ENCODE results near the gene LIN7A. TPM values are rescaled to one million over a fixed set of nuclear protein-coding genes. Genes with fewer than 3 reads are reported as not detected.

LIN7A gene
- total and polyA plus RNA-seq, 2 of the 8 experiments (the other 6 are each of a cell fraction or from before 2014, with no cell fraction given): 5.8 to 22.0 TPM

DNA sequence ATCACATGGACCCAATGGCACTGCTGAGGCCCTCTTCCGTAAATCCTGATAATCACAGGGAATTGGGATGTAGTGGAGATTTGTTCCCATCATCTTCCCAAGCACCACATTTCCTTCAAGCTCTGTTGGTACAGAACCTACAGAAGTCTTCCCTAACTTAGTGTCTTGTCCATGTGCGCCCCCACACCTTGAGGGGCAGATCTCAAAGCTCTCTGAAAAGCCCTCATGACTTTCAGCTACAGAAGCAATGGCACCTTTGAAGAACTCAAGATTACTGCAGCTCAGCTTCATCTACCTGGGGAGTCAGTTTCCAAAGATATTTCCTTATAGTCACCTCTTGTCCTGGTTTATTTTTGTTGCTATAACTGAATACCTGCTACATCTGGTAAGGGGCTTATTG is 166.8 kb downstream of the LIN7A start:
- ChIA-PET POLR2A (ENCODE audit: partially characterized antibody) (no interaction called here), CTCF (ENCODE audit: partially characterized antibody) (interaction anchor here (1.2 kb wide), 1 partner anchor 60 kb away, joined by 3 read pairs; no protein-coding TSS in a partner anchor)
- Histone ChIP-seq H4K5ac (ENCODE audit: insufficient read length, low read depth, low read length) (no peak overlapping the region), H2AK5ac (ENCODE audit: low read depth, low read length) (no peak overlapping the region), H3K4me1 (replicated peaks in 1 of 4; ENCODE audit: control insufficient read depth in 3 of 4, insufficient read depth in 4 of 4, low read length in 3 of 4) (peaks cover 0 to 10% (median 4%) of the 10 kb centered on the region in 4 experiments; a peak in 3 of 7 replicates), H2BK15ac (ENCODE audit: low read length) (no peak overlapping the region), H2BK5ac (ENCODE audit: low read depth, low read length) (no peak overlapping the region), H4K91ac (replicated peaks; ENCODE audit: insufficient read length, low read length) (no peak overlapping the region), H3K9ac (replicated peaks in 1 of 4; ENCODE audit: extremely low read depth in 1 of 4, low read depth in 3 of 4, low read length in 3 of 4) (no peak overlapping the region), H3K4me2 (ENCODE audit: insufficient read depth in 1 of 2, low read depth in 2 of 2, low read length in 2 of 2) (no peak overlapping the region), H2BK20ac (ENCODE audit: low read length) (no peak overlapping the region), H3K79me2 (ENCODE audit: control insufficient read depth in 1 of 2, insufficient read depth in 2 of 2, low read length in 2 of 2) (no peaks in the 10 kb centered on the region), H4K8ac (ENCODE audit: extremely low read depth, insufficient read depth, low read length) (no peak overlapping the region), H3K23ac (ENCODE audit: insufficient read length) (no peak overlapping the region), H2AFZ (ENCODE audit: low read length) (no peak overlapping the region), H3K9me3 (ENCODE audit: insufficient read depth in 2 of 2, low read depth in 1 of 2, low read length in 1 of 2) (peaks cover 0 to 4% of the 10 kb centered on the region in 2 experiments; a peak in 1 of 4 replicates), H2BK12ac (ENCODE audit: low read depth, low read length) (no peak overlapping the region), H3K79me1 (ENCODE audit: low read depth, low read length) (no peaks in the 10 kb centered on the region), H3K36me3 (ENCODE audit: control insufficient read depth in 2 of 4, insufficient read depth in 4 of 4, low read length in 3 of 4) (peaks cover 0 to 6% (median 0%) of the 10 kb centered on the region in 4 experiments; a peak in 2 of 8 replicates), H3K27me3 (replicated peaks in 1 of 4; ENCODE audit: control insufficient read depth in 3 of 4, extremely low read depth in 1 of 4, insufficient read depth in 3 of 4, low read length in 3 of 4) (no peaks in the 10 kb centered on the region), H3K18ac (ENCODE audit: extremely low read depth, low read length) (no peak overlapping the region), H4K20me1 (replicated peaks in 1 of 2; ENCODE audit: control insufficient read depth in 1 of 2, insufficient read depth in 2 of 2, low read length in 2 of 2) (no peaks in the 10 kb centered on the region), H2BK120ac (replicated peaks; ENCODE audit: low read depth, low read length) (no peak overlapping the region), H3K23me2 (ENCODE audit: low read depth, low read length) (no peaks in the 10 kb centered on the region), H3K14ac (ENCODE audit: insufficient read length) (no peak overlapping the region), H3K4me3 (ENCODE audit: extremely low read depth in 1 of 4, insufficient read depth in 2 of 4, low read depth in 3 of 4, low read length in 4 of 4) (no peak overlapping the region), H3K56ac (replicated peaks; ENCODE audit: insufficient read length, low read depth, low read length) (no peak overlapping the region), H3K27ac (ENCODE audit: low read depth, low read length) (no peak overlapping the region), H3K4ac (replicated peaks; ENCODE audit: insufficient read length, low read depth, low read length) (no peak overlapping the region)
- DNase-seq (ENCODE audit: low read depth in 1 of 2, low spot score in 2 of 2): no peak
- TF ChIP-seq KDM1A (IDR thresholded peaks at IDR 0.05; ENCODE audit: borderline replicate concordance, low read length) (no peak), EZH2 (IDR thresholded peaks at IDR 0.05; ENCODE audit: low read depth, low read length, severe bottlenecking) (no peak), POLR2A (IDR thresholded peaks at IDR 0.05; ENCODE audit: control extremely low read depth in 1 of 2, low read depth in 2 of 2, low read length in 2 of 2) (no peak), JUND (IDR thresholded peaks at IDR 0.05; ENCODE audit: low read length) (no peak), TBP (IDR thresholded peaks at IDR 0.05; ENCODE audit: low read depth, low read length) (no peak), ZNF274 (IDR thresholded peaks at IDR 0.05; ENCODE audit: borderline replicate concordance, extremely low read depth, low read length) (no peak), EP300 (IDR thresholded peaks at IDR 0.05; ENCODE audit: borderline replicate concordance in 1 of 2, low read depth in 2 of 2, low read length in 2 of 2) (no peak), ASH2L (IDR thresholded peaks at IDR 0.05; ENCODE audit: low read length) (no peak), SP2 (IDR thresholded peaks at IDR 0.05; ENCODE audit: low read length) (no peak)
- TF ChIP-seq, protein P1, sequence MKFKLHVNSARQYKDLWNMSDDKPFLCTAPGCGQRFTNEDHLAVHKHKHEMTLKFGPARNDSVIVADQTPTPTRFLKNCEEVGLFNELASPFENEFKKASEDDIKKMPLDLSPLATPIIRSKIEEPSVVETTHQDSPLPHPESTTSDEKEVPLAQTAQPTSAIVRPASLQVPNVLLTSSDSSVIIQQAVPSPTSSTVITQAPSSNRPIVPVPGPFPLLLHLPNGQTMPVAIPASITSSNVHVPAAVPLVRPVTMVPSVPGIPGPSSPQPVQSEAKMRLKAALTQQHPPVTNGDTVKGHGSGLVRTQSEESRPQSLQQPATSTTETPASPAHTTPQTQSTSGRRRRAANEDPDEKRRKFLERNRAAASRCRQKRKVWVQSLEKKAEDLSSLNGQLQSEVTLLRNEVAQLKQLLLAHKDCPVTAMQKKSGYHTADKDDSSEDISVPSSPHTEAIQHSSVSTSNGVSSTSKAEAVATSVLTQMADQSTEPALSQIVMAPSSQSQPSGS (IDR thresholded peaks at IDR 0.05; ENCODE audit: low read length): no peak
- TF ChIP-seq, protein P2, sequence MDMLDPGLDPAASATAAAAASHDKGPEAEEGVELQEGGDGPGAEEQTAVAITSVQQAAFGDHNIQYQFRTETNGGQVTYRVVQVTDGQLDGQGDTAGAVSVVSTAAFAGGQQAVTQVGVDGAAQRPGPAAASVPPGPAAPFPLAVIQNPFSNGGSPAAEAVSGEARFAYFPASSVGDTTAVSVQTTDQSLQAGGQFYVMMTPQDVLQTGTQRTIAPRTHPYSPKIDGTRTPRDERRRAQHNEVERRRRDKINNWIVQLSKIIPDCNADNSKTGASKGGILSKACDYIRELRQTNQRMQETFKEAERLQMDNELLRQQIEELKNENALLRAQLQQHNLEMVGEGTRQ (IDR thresholded peaks at IDR 0.05; ENCODE audit: low read length): no peak
- 95% methylated on average over 2 of the region's 2 CpGs; no CpG with 5 or more reads in 1 of the 2 experiments for WGBS, 2 experiments (ENCODE audit: extremely low coverage in 1 of 2, insufficient coverage in 1 of 2, insufficient read length in 1 of 2, insufficient replicate concordance in 2 of 2, low coverage in 1 of 2, low lambda C conversion rate in 2 of 2, missing lambda C conversion rate in 1 of 2)
- no peak for FAIRE-seq
